WI38 (cell line): ENCODE results near the gene ASIC5.

Experiments used
- H3K4me3 ChIP-seq: 2 replicates; pipeline ENCODE4 v1.5.1; 2011; ENCODE audit warnings: low read depth, mild to moderate bottlenecking, control low read depth, low read length
- TF ChIP-seq, protein P1 (sequence below): IDR thresholded peaks from 2 replicates; pipeline ENCODE4 v1.5.1; 2012; ENCODE audit warnings: low read depth, mild to moderate bottlenecking, control low read depth, low read length

ASIC5 gene

DNA sequence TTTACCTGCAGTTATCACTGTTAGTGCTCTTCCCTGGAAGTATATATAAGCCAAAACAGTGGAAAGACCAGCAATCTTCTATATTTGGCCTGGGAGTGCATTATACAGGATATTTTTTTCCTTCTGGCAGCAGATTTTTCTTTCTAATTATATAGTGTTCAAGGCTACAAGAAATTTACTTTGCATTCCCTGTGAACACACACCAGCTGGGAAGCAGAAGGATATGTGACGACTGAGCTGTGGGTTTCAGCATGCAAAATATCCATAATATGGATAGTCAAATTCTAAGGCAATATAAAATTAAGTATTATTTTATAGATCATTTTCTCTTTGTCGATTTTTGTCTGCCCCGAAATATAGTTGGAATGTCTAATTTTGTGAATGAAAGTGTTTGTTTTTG lies 76.1 kb downstream of the ASIC5 start:
- TF ChIP-seq, protein P1, sequence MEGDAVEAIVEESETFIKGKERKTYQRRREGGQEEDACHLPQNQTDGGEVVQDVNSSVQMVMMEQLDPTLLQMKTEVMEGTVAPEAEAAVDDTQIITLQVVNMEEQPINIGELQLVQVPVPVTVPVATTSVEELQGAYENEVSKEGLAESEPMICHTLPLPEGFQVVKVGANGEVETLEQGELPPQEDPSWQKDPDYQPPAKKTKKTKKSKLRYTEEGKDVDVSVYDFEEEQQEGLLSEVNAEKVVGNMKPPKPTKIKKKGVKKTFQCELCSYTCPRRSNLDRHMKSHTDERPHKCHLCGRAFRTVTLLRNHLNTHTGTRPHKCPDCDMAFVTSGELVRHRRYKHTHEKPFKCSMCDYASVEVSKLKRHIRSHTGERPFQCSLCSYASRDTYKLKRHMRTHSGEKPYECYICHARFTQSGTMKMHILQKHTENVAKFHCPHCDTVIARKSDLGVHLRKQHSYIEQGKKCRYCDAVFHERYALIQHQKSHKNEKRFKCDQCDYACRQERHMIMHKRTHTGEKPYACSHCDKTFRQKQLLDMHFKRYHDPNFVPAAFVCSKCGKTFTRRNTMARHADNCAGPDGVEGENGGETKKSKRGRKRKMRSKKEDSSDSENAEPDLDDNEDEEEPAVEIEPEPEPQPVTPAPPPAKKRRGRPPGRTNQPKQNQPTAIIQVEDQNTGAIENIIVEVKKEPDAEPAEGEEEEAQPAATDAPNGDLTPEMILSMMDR: no peak
- no peak overlapping the region for H3K4me3 ChIP-seq

DNA sequence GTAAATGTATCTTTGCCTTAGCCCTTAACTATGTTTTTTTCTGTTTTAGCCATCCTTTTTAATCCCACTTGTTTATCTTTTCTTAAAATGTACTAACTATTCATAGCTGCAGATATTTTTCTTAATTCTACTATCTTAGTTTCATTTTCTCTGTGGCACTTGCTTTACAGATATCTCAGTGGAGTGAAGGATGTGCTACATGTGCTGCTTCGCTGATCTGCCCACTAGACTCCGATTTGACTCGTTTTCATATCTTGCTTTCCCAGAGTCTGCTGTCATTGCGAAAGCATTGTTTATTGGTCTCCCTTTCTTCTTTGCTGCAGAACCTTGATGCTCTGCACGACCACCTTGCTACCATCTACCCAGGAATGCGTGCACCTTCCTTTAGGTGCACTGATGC lies 76.7 kb downstream of the ASIC5 start:
- H3K4me3 ChIP-seq: no peak overlapping the region
- TF ChIP-seq, protein P1: no peak

DNA sequence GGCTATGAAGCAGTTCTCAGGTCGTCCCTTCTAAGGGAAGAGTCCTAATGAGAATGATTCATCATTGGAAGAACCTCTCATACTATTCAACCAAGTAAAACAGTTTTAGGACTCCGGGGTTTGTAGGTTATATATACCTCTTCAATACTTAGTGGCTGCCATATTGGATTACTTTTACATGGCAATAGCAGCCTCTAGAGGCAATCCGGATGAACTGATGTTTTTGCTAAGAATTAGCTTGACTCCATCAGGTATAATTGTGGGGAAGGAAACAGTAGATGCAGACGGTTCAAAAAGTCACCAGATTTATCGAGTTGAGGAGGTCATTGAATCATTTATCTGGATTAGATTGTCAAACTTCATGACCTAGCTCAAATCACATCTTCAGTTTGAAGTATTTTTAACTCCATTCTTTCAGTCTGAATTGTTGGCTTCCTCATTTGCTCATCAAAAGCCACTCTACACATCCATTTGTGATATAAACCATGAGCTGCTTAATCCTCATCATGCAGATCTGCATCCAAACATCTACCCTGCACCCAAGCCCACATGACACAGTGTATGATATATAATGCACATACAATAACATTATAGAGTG lies 78.9 kb downstream of the ASIC5 start:
- TF ChIP-seq, protein P1: peak; percentile 8; the same call in 1 of the 2 replicates
- no peak overlapping the region for H3K4me3 ChIP-seq

DNA sequence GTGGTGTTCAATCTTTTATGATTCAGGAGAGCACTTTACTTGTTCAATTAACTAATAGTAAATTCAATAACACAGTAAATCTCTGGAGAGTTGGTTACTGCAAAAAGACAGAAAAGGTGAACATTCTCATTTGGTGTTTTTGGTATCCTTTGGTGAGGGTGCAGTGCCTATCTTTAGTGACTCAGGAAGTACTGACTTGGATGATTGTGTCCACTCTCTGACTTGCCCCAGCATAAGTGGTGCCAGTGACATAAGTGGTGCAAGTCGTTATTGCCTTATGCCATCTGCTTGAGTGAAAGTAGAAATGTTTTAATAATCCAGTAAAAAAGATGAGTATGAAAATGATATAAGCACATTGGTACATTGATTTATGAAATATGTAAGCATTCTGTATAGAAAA lies 80.2 kb downstream of the ASIC5 start:
- TF ChIP-seq, protein P1: no peak
- H3K4me3 ChIP-seq: no peak overlapping the region

DNA sequence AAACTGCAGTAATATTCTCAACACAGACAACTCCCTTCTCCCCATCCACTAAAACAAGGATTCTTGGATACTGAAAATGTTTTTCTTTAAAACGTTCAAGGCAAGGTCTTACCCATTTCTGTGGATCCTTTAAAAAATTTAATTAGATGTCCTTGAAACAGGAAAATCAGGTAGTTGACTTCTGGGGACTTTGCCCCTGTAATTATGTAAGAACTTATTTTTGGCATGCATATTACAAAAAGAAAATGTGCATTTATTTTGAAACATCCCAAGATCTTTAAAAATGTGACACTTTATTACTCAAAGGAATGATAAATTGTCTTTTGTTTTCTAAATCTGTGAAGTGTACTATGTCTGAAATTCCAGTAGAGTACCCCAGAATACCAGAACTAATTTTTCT lies 81.4 kb downstream of the ASIC5 start:
- no peak overlapping the region for H3K4me3 ChIP-seq

DNA sequence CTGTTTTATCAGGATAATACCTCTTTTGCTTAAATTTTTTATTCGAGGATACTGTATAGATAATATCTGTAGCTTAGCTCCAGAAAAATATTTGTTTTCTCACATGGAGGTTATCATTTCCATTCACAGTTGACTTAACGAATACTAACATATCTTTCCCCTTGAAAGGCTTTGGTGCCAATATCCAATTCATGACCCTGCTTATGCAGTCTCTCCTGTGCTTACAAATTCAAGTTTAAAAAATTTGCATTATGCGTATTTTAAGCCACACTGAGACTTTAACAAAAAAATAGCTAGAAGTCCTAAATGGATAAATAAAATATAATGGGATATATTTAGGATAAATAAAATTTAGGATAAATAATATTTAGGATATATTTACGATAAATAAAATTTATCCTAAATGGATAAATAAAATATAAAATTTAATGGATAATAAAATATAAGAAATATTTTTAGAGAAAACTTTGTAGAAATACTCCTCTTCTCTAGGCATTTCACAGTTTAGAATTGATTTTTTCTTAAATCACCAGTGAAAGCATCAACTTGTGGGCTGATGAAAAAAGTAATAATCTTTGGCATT lies 84.7 kb downstream of the ASIC5 start:
- H3K4me3 ChIP-seq: no peak overlapping the region
- TF ChIP-seq, protein P1: no peak

More for the DNA sequence above, 81.4 kb downstream of the ASIC5 start:
- TF ChIP-seq, protein P1: no peak

DNA sequence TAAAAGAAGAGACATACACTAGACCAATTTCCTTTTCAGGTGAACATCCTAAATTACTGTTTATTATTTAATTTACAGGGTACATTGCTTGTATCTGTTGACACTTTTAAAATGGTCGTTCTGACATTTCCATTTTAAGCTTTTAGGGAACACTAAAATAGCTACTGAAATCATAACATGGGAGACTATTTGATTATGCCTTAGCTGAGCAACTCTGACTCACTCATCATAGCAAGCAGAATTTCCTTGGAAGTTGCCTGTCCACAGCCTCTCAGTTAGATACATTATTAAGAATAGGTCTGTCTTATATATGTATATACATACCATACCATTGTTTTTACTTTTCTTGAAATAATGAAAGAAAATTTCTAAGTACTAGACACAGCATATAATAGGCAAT lies 85.3 kb downstream of the ASIC5 start:
- H3K4me3 ChIP-seq: no peak overlapping the region
- TF ChIP-seq, protein P1: no peak
